C1 segment of cervical spinal cord (tissue), 14 donors: ENCODE results near the gene JMJD1C.
"Not testable (repeated sequence)": the region's sequence is repeated elsewhere in the genome, so short reads cannot be mapped to it uniquely, and the experiment has no call there.

Source experiments
- DNase-seq, 14 donors: peaks; one replicate each; lab custom pipeline; 2025; lab: John Stamatoyannopoulos, UW

The JMJD1C gene

GRCh38 chr10:63465293-63466143 is at the start of gene JMJD1C:
JMJD1C (minus strand) TSS chr10:63465977; CDS start chr10:63465662, 315 bp downstream.
- peak in 13 of 14 donors; percentile 19 to 82 (median 67) for DNase-seq

- DNase-seq = no peak
These were observed 49.4 kb upstream of the JMJD1C start for GRCh38 chr10:63515002-63515763.

GRCh38 chr10:63506554-63506953 is 40.8 kb upstream of the JMJD1C start:
- DNase-seq = no peak

GRCh38 chr10:63505562-63505961 is 39.8 kb upstream of the JMJD1C start:
- DNase-seq = no peak

GRCh38 chr10:63504145-63504881 is 38.5 kb upstream of the JMJD1C start:
- DNase-seq = no peak

- no peak for DNase-seq
These were observed 37.6 kb upstream of the JMJD1C start for GRCh38 chr10:63503395-63503794.

- DNase-seq = no peak
These were observed 37.1 kb upstream of the JMJD1C start for GRCh38 chr10:63502832-63503231.

GRCh38 chr10:63501954-63502353 is 36.2 kb upstream of the JMJD1C start:
- DNase-seq = no peak

GRCh38 chr10:63500551-63500950 is 34.8 kb upstream of the JMJD1C start:
- DNase-seq = not testable (repeated sequence)

GRCh38 chr10:63498665-63499064 is 32.9 kb upstream of the JMJD1C start:
- DNase-seq = no peak

GRCh38 chr10:63497321-63497720 is 31.5 kb upstream of the JMJD1C start:
- DNase-seq = no peak

- no peak for DNase-seq
These were observed 30.8 kb upstream of the JMJD1C start for GRCh38 chr10:63496561-63496960.

- DNase-seq = no peak
These were observed 29.2 kb upstream of the JMJD1C start for GRCh38 chr10:63494951-63495350.

- DNase-seq = no peak
These were observed 27.2 kb upstream of the JMJD1C start for GRCh38 chr10:63493004-63493403.

- not testable (repeated sequence) for DNase-seq
These were observed 26.5 kb upstream of the JMJD1C start for GRCh38 chr10:63492317-63492690.

GRCh38 chr10:63491588-63492316 is 26.0 kb upstream of the JMJD1C start:
- no peak for DNase-seq

GRCh38 chr10:63489838-63490237 is 24.1 kb upstream of the JMJD1C start:
- DNase-seq = no peak

- no peak for DNase-seq
These were observed 22.2 kb upstream of the JMJD1C start for GRCh38 chr10:63487990-63488389.

- DNase-seq = no peak
These were observed 18.2 kb upstream of the JMJD1C start for GRCh38 chr10:63483983-63484382.

GRCh38 chr10:63481815-63482421 is 16.1 kb upstream of the JMJD1C start:
- no peak for DNase-seq

GRCh38 chr10:63480237-63480636 is 14.5 kb upstream of the JMJD1C start:
- DNase-seq = no peak
